B cell (primary cell): ENCODE data around the gene FADS1. TPM values are rescaled to one million over a fixed set of nuclear protein-coding genes. Genes with fewer than 3 reads are reported as not detected.
A peak's percentile ranks its signal among the peaks of the same experiment; 100 is the strongest.

Experiments used
- ATAC-seq: fragments of 200-7000 bp; cut with Tn5 transposase; one replicate; pipeline ENCODE4 v1.10.0; 2021; ENCODE audit warnings: low read depth, mild to moderate bottlenecking, moderate number of reproducible peaks, moderate library complexity
- CTCF ChIA-PET: fragments of 350-600 bp; sonication (Branson Sonifier 250); formaldehyde crosslinking; loops from one replicate; lab custom pipeline; 2021; ENCODE audit warnings: antibody characterized with exemption, inconsistent platforms; lab: Charles Lee
- POLR2A ChIA-PET: fragments of 350-600 bp; sonication (Branson Sonifier 250); formaldehyde crosslinking; loops from one replicate; lab custom pipeline; 2021; ENCODE audit warnings: antibody characterized with exemption; lab: Charles Lee
- DNase-seq: peaks from one replicate; pipeline ENCODE4 v3.0.0; 2013
- H2AFZ ChIP-seq: 2 replicates; pipeline ENCODE4 v1.6.1; 2012; ENCODE audit warnings: mild to moderate bottlenecking, low read depth, low read length; ENCODE audit not compliant: insufficient read depth, poor library complexity, severe bottlenecking
- H3K27ac ChIP-seq, 2 donors: 1 replicate in 1 of 2; 2 replicates in 1 of 2; pipeline ENCODE4 v1.5.1; 2012 to 2013; ENCODE audit warnings: low read length in 2 of 2, mild to moderate bottlenecking in 2 of 2, moderate library complexity in 1 of 2
- H3K27me3 ChIP-seq, 4 experiments: fragments of 200-600 bp in 1 of 4; sonication (generic) in 1 of 4; replicated peaks in 1 of 4; 1 replicate in 2 of 4; 2 replicates in 2 of 4; pipeline versions ENCODE4 v1.6.1 to v1.7.0; 2013 to 2016; ENCODE audit warnings: low read length in 3 of 4, mild to moderate bottlenecking in 2 of 4, mixed read lengths in 1 of 4, moderate library complexity in 1 of 4; ENCODE audit not compliant: insufficient read depth in 4 of 4, control insufficient read depth in 3 of 4; ENCODE audit errors: control extremely low read depth in 1 of 4
- H3K36me3 ChIP-seq, 2 experiments: replicated peaks in 1 of 2; 1 replicate in 1 of 2; 2 replicates in 1 of 2; pipeline versions ENCODE4 v1.6.1 to v1.7.1; 2013; ENCODE audit warnings: low read length in 1 of 2; ENCODE audit not compliant: insufficient read depth in 2 of 2, control insufficient read depth in 1 of 2; ENCODE audit errors: control extremely low read depth in 1 of 2, extremely low read depth in 1 of 2
- H3K4me1 ChIP-seq, 2 donors: fragments of 200-600 bp in 1 of 2; sonication (generic) in 1 of 2; 1 replicate in 1 of 2; 2 replicates in 1 of 2; pipeline versions ENCODE4 v1.5.1 to v1.6.1; 2013 to 2017; ENCODE audit warnings: low read length in 2 of 2; ENCODE audit not compliant: control insufficient read depth in 2 of 2, insufficient read depth in 2 of 2
- H3K4me2 ChIP-seq: replicated peaks from 2 replicates; pipeline ENCODE3; 2012; ENCODE audit warnings: mild to moderate bottlenecking, low read depth, low read length; ENCODE audit not compliant: poor library complexity, severe bottlenecking
- H3K4me3 ChIP-seq, 5 experiments: fragments of 200-600 bp in 1 of 5; sonication (generic) in 1 of 5; 1 replicate in 3 of 5; 2 replicates in 2 of 5; pipeline versions ENCODE4 v1.5.1 to v1.7.0; 2011 to 2016; ENCODE audit warnings: low read length in 4 of 5, mild to moderate bottlenecking in 4 of 5, low read depth in 2 of 5, control low read depth in 1 of 5, moderate library complexity in 1 of 5; ENCODE audit not compliant: insufficient read depth in 1 of 5; ENCODE audit errors: control extremely low read depth in 1 of 5, extremely low read depth in 1 of 5
- H3K79me2 ChIP-seq: fragments of 200-600 bp; sonication (generic); one replicate; pipeline ENCODE4 v1.6.0; 2016; ENCODE audit warnings: low read length; ENCODE audit not compliant: control insufficient read depth, insufficient read depth
- H3K9ac ChIP-seq: fragments of 200-600 bp; sonication (generic); 2 replicates; pipeline ENCODE4 v1.6.1; 2017; ENCODE audit warnings: mild to moderate bottlenecking, low read length, moderate library complexity
- H3K9me3 ChIP-seq, 3 donors: one replicate each; pipeline versions ENCODE4 v1.6.1 to v1.7.1; 2013; ENCODE audit warnings: low read length in 2 of 3; ENCODE audit not compliant: control insufficient read depth in 2 of 3, insufficient read depth in 1 of 3; ENCODE audit errors: control extremely low read depth in 1 of 3
- H4K20me1 ChIP-seq: 2 replicates; pipeline ENCODE4 v1.6.0; 2012; ENCODE audit warnings: mild to moderate bottlenecking, low read length; ENCODE audit not compliant: insufficient read depth, control insufficient read depth, poor library complexity, severe bottlenecking
- H3K27ac Mint-ChIP-seq: one replicate; pipeline ENCODE4 v1.8.0; 2021; ENCODE audit warnings: mixed read lengths
- H3K27me3 Mint-ChIP-seq: one replicate; pipeline ENCODE4 v1.8.0; 2021; ENCODE audit warnings: mixed read lengths
- H3K4me1 Mint-ChIP-seq: one replicate; pipeline ENCODE4 v1.8.0; 2021; ENCODE audit warnings: mixed read lengths
- H3K4me3 Mint-ChIP-seq: one replicate; pipeline ENCODE4 v1.8.0; 2021; ENCODE audit warnings: mixed read lengths
- H3K9me3 Mint-ChIP-seq: one replicate; pipeline ENCODE4 v1.8.0; 2022; ENCODE audit warnings: mixed read lengths; ENCODE audit not compliant: insufficient read depth
- EZH2 ChIP-seq: IDR thresholded peaks from 2 replicates; pipeline ENCODE4 v1.6.1; 2012; ENCODE audit warnings: borderline replicate concordance, low read depth, mild to moderate bottlenecking, moderate library complexity, low read length; ENCODE audit not compliant: insufficient read depth, poor library complexity, severe bottlenecking
- WGBS: methylation state at CpG from one replicate; pipeline ENCODE4 v1.1.5; 2013; ENCODE audit warnings: missing lambda C conversion rate; ENCODE audit not compliant: insufficient coverage; 5-methylcytosine and 5-hydroxymethylcytosine counted together
- intact Hi-C: fragments of 100-400 bp; cut with micrococcal nuclease; formaldehyde crosslinking; loops from one replicate; pipeline ENCODE4 v1.10.0; 2022
- polyA plus RNA-seq: library from polyadenylated mRNA; depleted of rRNA; stranded (reverse); fragments of >200 nt; gene quantifications from 2 replicates; pipeline ENCODE4 v1.2.3, GENCODE V29; 2012
- total RNA-seq, 2 donors: library from RNA; stranded (reverse); fragments of 120-200 nt in 1 of 2; gene quantifications; 1 replicate in 1 of 2; 2 replicates in 1 of 2; pipeline versions ENCODE4 v1.2.3 to v1.2.4, GENCODE V29; 2013 to 2022
- TF ChIP-seq, protein P1 (sequence below): fragments of 200-600 bp; IDR thresholded peaks from one replicate; pipeline ENCODE4 v1.8.0; 2022; ENCODE audit warnings: antibody characterized with exemption, mild to moderate bottlenecking

The FADS1 gene
- total and polyA plus RNA-seq, 2 donors (not counting 1 experiment from before 2014, with no cell fraction given): 0.39 to 15.6 TPM

DNA sequence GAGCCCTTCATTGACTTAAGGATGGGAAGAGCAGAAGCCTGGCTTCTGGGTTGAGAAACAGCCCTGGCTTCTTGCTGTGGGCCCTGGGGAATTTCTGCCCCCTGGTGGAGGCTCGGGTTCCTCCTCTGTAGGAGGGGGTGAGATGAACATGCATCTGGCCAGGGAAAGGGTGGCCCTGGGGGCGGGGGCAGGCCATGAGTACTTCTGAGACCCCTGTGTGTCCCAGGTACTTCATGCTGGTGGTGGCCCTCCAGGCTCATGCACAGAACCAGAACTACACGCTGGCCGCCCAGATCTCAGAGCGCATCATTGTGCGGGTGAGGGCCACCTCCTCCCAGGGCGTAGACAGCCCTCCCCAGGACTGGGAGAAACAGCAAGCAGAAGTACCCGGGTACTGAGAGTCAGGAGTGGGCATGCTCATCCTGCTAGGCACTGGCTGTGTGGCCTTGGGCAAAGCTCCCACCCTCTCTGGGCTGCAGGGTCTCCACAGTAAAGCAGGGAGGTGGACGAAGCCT lies 40.2 kb downstream of the FADS1 start:
- H3K27ac Mint-ChIP-seq: no peak overlapping the region
- peak overlapping the region; percentile 73 for H3K4me3 Mint-ChIP-seq
- intact Hi-C loops: no loop called here

More for the DNA sequence above, 40.2 kb downstream of the FADS1 start:
- peaks cover 17% of the 10 kb centered on the region for H3K4me1 Mint-ChIP-seq
- peak; percentile 42 for ATAC-seq
- Histone ChIP-seq H3K79me2 (no peaks in the 10 kb centered on the region), H3K36me3 (no peaks in the 10 kb centered on the region), H3K27ac (no peak overlapping the region), H3K9ac (peak overlapping the region; percentile 58), H3K9me3 (no peaks in the 10 kb centered on the region), H3K4me2 (peak overlapping the region; percentile 88), H3K4me3 (no peak overlapping the region), H3K27me3 (peaks cover 0 to 8% (median 0%) of the 10 kb centered on the region in 4 experiments), H4K20me1 (no peaks in the 10 kb centered on the region), H2AFZ (peak overlapping the region; percentile 78), H3K4me1 (peaks cover 13 to 15% of the 10 kb centered on the region in 2 donors)
- WGBS: 68% methylated on average over 8 of the region's 9 CpGs
- ChIA-PET CTCF (interaction anchor here (0.6 kb wide), 1 partner anchor 29 kb away, joined by 3 read pairs; no protein-coding TSS in a partner anchor), POLR2A (interaction anchor here (0.6 kb wide), 1 partner anchor 45 kb away, joined by 5 read pairs; no protein-coding TSS in a partner anchor)
- DNase-seq: peak; percentile 56
- peaks cover 12% of the 10 kb centered on the region for H3K27me3 Mint-ChIP-seq
- no peaks in the 10 kb centered on the region for H3K9me3 Mint-ChIP-seq
- TF ChIP-seq, protein P1, sequence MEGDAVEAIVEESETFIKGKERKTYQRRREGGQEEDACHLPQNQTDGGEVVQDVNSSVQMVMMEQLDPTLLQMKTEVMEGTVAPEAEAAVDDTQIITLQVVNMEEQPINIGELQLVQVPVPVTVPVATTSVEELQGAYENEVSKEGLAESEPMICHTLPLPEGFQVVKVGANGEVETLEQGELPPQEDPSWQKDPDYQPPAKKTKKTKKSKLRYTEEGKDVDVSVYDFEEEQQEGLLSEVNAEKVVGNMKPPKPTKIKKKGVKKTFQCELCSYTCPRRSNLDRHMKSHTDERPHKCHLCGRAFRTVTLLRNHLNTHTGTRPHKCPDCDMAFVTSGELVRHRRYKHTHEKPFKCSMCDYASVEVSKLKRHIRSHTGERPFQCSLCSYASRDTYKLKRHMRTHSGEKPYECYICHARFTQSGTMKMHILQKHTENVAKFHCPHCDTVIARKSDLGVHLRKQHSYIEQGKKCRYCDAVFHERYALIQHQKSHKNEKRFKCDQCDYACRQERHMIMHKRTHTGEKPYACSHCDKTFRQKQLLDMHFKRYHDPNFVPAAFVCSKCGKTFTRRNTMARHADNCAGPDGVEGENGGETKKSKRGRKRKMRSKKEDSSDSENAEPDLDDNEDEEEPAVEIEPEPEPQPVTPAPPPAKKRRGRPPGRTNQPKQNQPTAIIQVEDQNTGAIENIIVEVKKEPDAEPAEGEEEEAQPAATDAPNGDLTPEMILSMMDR: peak; percentile 71
- no peak for TF ChIP-seq EZH2
